Fibroblast of mammary gland (primary cell): ENCODE data around the gene GATAD2B.

Experiments used
- DNase-seq: peaks from one replicate; pipeline ENCODE4 v3.0.0-alpha.2; 2010; ENCODE audit warnings: low read depth
- H3K4me3 ChIP-seq: 2 replicates; pipeline ENCODE4 v1.5.1; 2011; ENCODE audit warnings: low read depth, mild to moderate bottlenecking, low read length, moderate library complexity; ENCODE audit not compliant: control insufficient read depth
- CTCF ChIP-seq: conservative IDR thresholded peaks from 2 replicates; pipeline ENCODE4 v1.5.1; 2011; ENCODE audit warnings: low read depth, low read length, inconsistent platforms; ENCODE audit not compliant: control insufficient read depth, insufficient read depth

Gene GATAD2B

GRCh38 chr1:153793261-153793972 lies 129.4 kb downstream of the GATAD2B start:
- no peak for DNase-seq
- TF ChIP-seq CTCF = no peak
- no peak overlapping the region for H3K4me3 ChIP-seq

GRCh38 chr1:153792631-153793041 lies 130.1 kb downstream of the GATAD2B start:
- no peak overlapping the region for H3K4me3 ChIP-seq
- no peak for DNase-seq
- TF ChIP-seq CTCF = no peak

GRCh38 chr1:153791648-153792253 lies 131.0 kb downstream of the GATAD2B start:
- no peak overlapping the region for H3K4me3 ChIP-seq
- DNase-seq = peak; percentile 76
- peak; percentile 11 for TF ChIP-seq CTCF

- peak; percentile 88 for DNase-seq
- TF ChIP-seq CTCF = no peak
- peak overlapping the region; percentile 25 for H3K4me3 ChIP-seq
Observed at GRCh38 chr1:153790966-153791647, 131.7 kb downstream of the GATAD2B start.

- H3K4me3 ChIP-seq = peak overlapping the region; percentile 25
- no peak for TF ChIP-seq CTCF
- peak; percentile 79 for DNase-seq
Observed at GRCh38 chr1:153790313-153790965, 132.3 kb downstream of the GATAD2B start.

- H3K4me3 ChIP-seq = no peak overlapping the region
- DNase-seq = no peak
- no peak for TF ChIP-seq CTCF
Observed at GRCh38 chr1:153789478-153790034, 133.2 kb downstream of the GATAD2B start.
